Measurements from ENCODE around the gene OTOA.
A peak's percentile ranks its signal among the peaks of the same experiment; 100 is the strongest.
"Not testable (repeated sequence)": the region's sequence is repeated elsewhere in the genome, so short reads cannot be mapped to it uniquely, and the experiment has no call there.

The OTOA gene

DNA sequence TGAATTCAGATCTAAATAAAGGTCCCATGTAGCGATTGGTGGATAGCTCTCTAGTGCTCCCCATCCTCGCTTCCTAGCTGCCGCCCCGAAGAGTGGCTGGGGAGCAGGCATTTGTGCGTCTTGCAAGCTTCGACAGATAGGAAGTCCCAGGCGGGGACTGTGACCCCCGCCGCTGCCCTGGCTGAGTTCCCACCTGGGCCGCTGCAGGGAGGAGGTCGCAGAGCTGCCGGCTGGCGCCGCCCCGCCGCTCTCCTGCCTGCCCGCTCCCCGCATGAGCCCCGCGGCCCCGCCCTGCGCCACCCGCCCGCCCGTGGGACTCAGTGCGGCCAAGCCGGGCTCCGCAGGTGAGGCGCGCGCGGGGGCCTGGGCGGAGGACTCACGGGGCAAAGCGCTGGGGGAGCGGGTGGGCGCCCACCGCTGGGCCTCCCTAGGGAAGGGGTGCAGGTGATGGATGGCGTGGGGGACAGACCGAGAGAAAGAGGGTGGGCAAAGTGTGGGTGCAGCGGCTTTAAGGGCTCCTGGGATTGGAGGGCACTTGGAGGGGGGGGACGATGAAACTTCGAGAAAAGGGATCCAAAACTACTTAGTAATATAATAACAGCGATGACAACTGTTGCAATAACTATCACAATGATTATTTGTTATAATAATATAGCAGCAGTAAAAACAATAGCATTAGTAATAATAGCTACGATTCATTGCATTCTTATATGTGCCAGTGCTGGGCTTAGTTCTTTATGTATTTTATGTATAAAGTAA, at the start of gene OTOA:
Gene OTOA, plus strand, starts transcription at position 80 of the 759 bp plus-strand sequence. CDS start 14,547 bp downstream, outside the sequence.
- intact Hi-C loops (cut with DNase I): no loop called here
- DNase-seq: peak in 2 of 10 donors; percentile 77 to 83

GRCh38 chr16:21614896-21615295, 48.9 kb upstream of the OTOA start:
- intact Hi-C loops (cut with DNase I): no loop called here
- DNase-seq: no peak

DNA sequence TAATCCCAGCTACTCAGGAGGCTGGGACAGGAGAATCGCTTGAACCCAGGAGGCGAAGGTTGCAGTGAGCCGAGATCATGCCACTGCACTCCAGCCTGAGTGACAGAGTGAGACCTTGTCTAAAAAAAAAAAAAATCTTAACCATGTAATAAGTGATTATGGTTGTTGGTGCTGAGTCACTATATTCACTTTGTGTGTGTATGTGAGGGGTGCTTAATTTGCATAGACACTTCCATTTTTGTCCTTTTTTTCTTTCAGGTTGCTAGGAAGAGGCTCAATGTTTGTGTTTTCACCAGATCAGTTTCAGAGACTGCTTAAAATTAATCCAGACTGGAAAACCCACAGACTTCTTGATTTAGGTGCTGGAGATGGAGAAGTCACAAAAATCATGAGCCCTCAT, 46.2 kb upstream of the OTOA start:
- no peak for DNase-seq
- intact Hi-C loops (cut with DNase I): no loop called here

DNA sequence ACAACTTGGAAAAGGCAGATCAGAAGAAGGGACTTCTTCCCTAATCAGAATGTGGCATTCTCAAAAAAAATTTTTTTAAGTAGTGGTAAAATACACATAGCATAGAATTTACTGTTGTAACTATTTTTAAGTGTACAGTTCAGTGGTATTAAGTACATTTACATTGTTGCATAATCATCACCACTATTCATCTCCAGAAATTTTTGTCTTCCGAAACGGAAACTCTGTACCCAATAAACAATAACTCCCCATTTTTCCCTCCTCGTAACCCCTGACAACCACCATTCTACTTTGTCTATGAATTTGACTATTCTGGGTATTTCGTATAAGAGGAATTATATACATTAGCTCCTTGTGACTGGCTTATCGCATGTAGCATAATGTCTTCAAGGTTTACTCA, 45.5 kb upstream of the OTOA start:
- intact Hi-C loops (cut with DNase I): no loop called here
- DNase-seq: no peak

DNA sequence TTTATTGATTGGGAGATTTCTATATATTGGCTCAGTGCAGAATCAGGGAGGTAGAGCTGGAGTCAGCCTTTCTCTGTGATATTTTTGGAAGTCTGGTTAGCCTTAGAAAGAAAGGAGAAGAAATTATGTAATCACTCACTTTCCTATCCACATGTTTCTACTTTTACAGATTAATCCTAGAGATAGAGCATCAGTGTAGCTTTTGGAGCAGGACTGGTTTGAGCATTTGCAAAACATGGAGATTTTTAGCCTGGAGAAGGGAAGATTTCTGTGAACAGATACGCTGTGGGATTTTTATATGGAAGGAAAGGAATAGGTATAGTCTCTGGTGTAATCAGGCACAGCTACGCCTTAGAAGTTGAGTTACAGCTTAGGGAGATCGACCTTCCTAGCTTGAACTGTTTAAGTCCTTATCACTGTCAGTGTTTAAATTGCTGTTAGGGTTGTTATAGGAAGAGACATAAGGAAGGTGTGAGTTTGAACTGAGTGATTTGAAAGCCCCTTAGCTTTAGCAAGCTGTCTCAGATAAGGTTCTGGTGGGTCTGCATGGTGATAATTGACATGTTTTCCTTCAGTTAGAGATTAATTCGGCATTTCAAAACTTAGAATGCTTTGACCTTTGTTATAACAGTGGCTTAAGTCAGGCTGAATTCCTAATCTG, 43.9 kb upstream of the OTOA start:
- intact Hi-C loops (cut with DNase I): no loop called here
- DNase-seq: no peak

DNA sequence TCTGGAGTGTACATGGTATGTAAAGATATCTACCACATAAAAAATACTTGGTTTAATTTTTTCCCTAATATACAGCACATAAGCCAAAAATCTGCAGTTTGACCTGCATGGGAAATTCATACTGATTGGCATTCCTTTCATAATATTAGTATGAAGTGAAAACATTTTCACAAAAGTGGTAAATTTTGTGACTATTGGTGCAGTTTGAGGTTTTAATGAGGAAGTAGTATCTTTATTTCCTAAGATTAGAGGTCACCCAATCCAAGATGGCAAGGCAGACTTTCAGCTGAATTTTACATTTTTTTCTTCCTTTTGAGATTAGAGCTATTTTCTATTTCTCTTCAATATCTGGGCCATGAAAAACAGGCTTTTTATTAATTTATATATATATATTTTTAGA, 43.2 kb upstream of the OTOA start:
- DNase-seq: no peak
- intact Hi-C loops (cut with DNase I): no loop called here

- intact Hi-C loops (cut with DNase I): no loop called here
These were observed 41.2 kb upstream of the OTOA start for GRCh38 chr16:21622545-21622944.

DNA sequence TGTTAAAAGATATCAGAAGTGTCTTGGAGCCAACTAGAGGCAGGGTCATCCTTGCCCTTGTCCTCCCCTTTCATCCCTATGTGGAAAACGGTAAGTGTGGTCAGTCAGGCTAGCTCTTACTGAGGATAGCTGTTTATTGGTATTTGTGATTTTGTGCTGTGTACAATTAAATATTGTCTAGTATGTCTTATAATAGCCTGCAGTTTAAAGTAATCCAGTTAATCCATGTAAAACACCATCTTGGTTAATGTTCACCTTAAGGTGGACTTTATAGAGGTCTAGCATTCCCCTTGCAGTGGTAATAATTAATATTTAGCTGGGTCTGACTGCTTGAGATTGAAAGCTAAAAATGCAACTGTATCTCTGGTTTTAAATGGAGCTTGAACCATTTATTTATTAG, 38.7 kb upstream of the OTOA start:
- DNase-seq: no peak
- intact Hi-C loops (cut with DNase I): no loop called here

More at GRCh38 chr16:21622545-21622944, 41.2 kb upstream of the OTOA start:
- DNase-seq: no peak

DNA sequence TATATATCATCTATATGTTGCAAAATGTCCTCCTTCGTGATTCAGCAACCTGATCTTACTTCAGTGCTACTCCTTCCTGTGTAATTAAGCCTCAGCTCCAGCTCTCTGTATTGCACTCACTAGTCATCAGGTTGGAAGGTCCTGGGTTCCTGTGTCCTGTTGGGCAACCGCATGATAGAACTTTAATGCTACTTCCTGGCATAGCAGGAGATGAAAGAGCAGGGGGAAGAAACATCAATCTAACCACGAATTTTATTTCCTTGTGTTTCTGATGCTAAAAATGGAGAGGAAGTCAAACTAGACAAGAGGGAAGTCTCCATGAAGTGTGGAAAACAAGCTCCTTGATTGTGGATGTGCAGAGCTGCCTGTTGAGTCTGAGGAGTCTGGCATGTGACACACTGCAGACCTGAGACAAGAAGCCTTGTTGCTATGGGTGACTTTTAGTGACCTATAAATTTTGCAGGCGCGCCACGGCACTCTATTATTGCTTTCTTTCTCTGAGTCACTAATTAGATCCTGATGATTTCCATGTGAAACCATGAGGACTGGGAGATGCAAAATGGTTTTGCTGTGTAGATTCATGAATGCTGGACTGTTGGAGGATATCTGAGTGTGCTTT, 37.0 kb upstream of the OTOA start:
- DNase-seq: no peak
- intact Hi-C loops (cut with DNase I): no loop called here

DNA sequence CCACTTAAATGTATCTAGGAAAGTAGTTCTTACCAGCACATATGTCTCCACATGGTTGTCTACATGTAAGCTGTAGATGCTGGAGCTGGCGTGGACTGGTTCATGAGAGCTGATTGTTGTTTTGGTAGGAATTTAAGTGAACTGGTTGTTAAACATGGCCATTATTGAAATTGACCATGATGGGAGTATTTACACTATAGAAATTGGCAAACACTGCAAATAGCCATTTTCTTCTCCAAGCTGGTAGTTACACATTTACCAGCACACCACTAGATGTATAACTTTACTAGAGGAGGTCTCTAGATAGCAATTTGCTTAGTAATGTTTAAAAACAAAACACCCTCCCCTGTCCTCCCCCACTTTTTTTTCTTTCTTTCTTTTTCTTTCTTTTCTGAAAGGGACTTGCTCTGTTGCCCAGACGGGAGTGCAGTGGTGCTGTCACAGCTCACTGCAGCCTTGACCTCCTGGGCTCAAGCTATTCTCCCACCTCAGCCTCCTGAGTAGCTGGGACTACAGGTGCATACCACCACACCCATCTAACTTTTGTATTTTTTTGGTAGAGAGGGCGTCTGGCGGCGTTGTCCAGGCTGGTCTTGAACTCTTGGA, 35.5 kb upstream of the OTOA start:
- intact Hi-C loops (cut with DNase I): no loop called here
- no peak for DNase-seq

DNA sequence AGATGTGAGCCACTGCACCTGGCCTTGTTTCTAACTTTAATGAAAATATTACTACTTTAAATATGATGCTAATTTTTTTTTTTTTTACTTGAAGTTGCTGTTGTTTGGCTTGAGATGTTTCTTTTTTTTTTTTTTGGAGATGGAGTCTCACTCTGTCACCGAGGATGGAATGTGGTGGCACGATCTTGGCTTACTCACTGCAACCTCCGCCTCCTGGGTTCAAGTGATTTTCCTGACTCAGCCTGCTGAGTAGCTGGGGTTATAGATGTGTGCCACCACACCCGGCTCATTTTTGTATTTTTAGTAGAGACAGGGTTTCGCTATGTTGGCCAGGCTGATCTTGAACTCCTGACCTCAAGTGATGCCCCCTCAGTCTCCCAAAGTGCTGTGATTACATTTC, 35.0 kb upstream of the OTOA start:
- DNase-seq: no peak
- intact Hi-C loops (cut with DNase I): no loop called here

DNA sequence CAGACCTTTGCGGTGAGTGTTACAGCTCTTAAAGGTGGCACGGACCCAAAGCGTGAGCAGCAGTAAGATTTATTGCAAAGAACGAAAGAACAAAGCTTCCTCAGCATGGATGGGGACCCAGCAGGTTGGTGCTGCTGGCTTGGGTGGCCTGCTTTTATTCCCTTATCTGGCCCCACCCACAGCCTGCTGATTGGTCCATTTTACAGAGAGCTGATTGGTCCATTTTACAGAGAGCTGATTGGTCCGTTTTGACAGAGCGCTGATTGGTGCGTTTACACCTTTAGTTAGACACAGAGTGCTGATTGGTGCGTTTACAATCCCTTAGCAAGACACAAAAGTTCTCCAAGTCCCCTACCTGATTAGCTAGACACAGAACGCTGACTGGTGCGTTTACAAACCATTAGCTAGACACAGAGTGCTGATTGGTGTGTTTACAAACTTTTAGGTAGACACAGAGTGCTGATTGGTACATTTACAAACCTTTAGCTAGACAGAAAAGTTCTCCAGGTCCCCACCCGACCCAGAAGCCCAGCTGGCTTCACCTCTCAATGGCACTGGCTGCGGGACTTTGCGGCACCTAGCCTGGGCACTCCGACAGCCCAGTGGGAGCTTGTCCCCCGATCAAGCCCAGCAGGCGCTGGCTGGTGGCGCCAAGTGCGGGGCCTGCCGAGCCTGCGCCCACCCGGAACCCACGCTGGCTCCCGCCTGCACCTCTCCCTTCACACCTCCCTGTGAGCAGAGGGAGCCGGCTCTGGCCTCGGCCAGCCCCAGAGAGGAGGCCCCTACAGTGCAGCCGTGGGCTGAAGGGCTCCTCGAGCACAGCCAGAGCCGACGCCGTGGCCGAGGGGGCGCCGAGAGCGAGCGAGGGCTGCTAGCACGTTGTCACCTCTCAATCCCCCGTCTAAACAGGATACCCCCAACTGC, 33.9 kb upstream of the OTOA start:
- intact Hi-C loops (cut with DNase I); DNase-seq: not testable (repeated sequence)

DNA sequence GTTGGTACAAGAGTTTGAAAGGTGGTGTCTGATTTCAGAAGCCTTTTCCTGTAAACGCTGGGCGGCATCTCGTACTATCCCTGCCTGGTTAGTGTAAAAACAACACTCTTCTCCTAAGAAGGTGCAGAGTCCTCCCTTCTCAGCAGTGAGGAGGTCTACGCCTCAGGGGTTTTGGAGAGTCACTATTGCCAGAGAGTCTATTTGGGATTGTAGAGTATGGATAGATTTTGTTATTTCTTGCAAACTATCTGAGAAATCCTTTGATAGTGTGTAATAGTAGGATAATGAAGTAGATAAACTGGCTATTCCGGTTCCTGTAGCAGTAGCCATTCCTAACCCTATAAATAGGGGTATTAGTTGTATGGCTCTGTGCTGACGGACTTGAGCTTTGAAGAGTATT, 32.9 kb upstream of the OTOA start:
- DNase-seq; intact Hi-C loops (cut with DNase I): not testable (repeated sequence)

- intact Hi-C loops (cut with DNase I): not testable (repeated sequence)
These were observed 32.4 kb upstream of the OTOA start for GRCh38 chr16:21631376-21631775.

DNA sequence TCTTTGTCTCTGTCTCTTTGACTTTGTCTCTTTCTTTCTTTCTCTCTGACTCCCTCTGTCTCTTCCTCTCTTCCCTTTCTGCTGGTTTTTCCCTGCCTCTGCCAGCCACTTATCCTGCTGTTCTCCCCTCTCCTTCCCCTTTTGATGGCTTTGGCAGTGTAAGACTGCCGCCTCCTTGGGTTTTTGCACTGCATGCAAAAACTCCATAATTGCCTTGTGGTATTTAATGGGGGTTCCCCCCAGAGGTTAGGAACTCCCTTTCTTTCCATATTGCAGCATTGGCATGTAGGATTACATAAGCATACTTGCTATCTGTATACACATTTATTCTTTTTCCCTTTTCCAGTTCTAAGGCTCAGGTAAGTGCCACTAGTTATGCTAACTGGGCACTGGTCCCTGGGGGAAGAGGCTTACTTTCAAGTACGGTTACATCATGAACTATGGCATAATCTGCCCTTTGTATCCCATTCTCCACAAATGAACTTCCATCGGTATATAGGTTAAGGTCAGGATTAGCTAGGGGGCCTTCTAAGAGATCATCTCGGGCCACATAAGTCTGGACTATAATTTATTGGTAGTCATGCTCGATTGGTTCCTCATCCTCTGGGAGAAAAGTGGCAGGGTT, 31.7 kb upstream of the OTOA start:
- intact Hi-C loops (cut with DNase I); DNase-seq: not testable (repeated sequence)

More at GRCh38 chr16:21631376-21631775, 32.4 kb upstream of the OTOA start:
- DNase-seq: not testable (repeated sequence)

DNA sequence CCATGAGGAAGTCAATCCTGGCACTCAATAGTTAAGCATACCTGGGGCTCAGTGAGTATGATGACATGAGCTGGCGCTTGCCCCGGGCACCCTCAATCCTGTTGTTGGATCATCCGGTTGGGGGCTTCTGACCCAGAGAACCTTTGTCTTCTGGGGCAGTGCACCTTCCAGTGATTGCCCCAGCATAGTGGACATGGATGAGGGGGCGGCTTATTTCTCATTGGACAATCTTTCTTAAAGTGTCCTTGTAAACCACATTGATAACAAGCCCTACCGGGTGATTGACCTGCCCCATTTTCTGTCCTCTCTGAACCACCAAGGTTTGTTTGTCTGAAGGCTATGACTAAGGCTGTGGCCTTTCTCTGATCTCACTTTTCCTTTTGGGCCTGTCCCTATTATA, 29.6 kb upstream of the OTOA start:
- intact Hi-C loops (cut with DNase I): no loop called here

GRCh38 chr16:21635694-21636093, 28.1 kb upstream of the OTOA start:
- DNase-seq; intact Hi-C loops (cut with DNase I): not testable (repeated sequence)

More for the DNA sequence above, 29.6 kb upstream of the OTOA start:
- no peak for DNase-seq

DNA sequence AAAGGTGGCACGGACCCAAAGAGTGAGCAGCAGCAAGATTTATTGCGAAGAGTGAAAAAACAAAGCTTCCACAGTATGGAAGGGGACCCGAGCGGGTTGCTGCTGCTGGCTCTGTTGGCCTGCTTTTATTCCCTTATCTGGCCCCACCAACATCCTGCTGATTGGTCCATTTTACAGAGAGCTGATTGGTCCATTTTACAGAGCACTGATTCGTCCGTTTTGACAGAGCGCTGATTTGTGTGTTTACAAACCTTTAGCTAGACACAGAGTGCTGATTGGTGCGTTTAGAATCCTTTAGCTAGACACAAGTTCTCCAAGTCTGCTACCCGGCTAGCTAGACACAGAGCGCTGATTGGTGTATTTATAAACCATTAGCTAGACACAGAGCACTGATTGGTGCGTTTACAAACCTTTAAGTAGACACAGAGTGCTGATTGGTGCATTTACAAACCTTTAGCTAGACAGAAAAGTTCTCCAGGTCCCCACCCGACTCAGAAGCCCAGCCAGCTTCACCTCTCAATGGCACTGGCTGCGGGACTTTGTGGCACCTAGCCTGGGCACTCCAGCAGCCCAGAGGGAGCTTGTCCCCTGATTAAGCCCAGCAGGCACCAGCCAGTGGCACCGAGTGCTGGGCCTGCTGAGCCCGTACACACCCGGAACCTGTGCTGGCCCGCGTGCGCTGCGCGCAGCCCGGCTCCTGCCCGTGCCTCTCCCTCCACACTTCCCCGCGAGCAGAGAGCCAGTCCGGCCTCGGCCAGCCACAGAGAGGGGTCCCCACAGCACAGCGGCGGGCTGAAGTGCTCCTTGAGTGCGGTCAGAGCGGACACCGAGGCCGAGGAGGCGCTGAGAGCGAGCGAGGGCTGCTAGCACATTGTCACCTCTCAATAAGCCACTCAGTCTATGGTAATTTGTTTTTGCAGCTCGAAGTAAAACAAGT, 26.5 kb upstream of the OTOA start:
- DNase-seq: peak in 1 of 10 donors; percentile 75
- intact Hi-C loops (cut with DNase I): no loop called here

Measured in posterior cingulate gyrus (tissue), 11 donors.